Ascending aorta (tissue), 2 donors: Measurements from ENCODE around the gene NOTCH1. TPM values are rescaled to one million over a fixed set of nuclear protein-coding genes. Genes with fewer than 3 reads are reported as not detected.

Experiments
- DNase-seq, 2 donors: peaks; one replicate each; pipeline ENCODE4 v3.0.0-alpha.2; 2019; ENCODE audit warnings: low spot score in 2 of 2
- H3K27ac ChIP-seq, 2 donors: fragments of 200-600 bp; sonication (generic); one replicate each; pipeline ENCODE4 v1.5.1; 2016 to 2017; ENCODE audit warnings: mild to moderate bottlenecking in 1 of 2
- H3K27me3 ChIP-seq: fragments of 200-600 bp; sonication (generic); one replicate; pipeline ENCODE4 v1.5.1; 2017
- H3K36me3 ChIP-seq, 2 donors: fragments of 200-600 bp; sonication (generic); one replicate each; pipeline ENCODE4 v1.5.1; 2016
- H3K4me1 ChIP-seq, 2 donors: fragments of 200-600 bp; sonication (generic); one replicate each; pipeline ENCODE4 v1.5.1; 2016 to 2017; ENCODE audit warnings: mild to moderate bottlenecking in 1 of 2
- H3K4me3 ChIP-seq, 2 donors: fragments of 200-600 bp; sonication (generic); one replicate each; pipeline ENCODE4 v1.5.1; 2016 to 2017; ENCODE audit warnings: mild to moderate bottlenecking in 1 of 2
- H3K9me3 ChIP-seq, 2 donors: fragments of 200-600 bp; sonication (generic); one replicate each; pipeline ENCODE4 v1.5.1; 2016
- intact Hi-C: fragments of 100-400 bp; cut with DNase I; formaldehyde crosslinking; loops from one replicate; pipeline ENCODE4 v1.15.1; 2023
- total RNA-seq: library from RNA; depleted of rRNA; stranded (reverse); fragments of >200 nt; gene quantifications from one replicate; pipeline ENCODE4 v1.1.0, GENCODE V29; 2016
- TF ChIP-seq, protein P1 (sequence below), 3 experiments: fragments of 200-600 bp in 2 of 3; fragments of 450-650 bp in 1 of 3; sonication (generic) in 2 of 3; IDR thresholded peaks; one replicate each; pipeline ENCODE4 v1.5.1; 2016 to 2019; ENCODE audit warnings: antibody characterized with exemption in 3 of 3, mild to moderate bottlenecking in 1 of 3, moderate library complexity in 1 of 3

Gene NOTCH1
- total RNA-seq, 1 donor from 2014 or later: 120 TPM

DNA sequence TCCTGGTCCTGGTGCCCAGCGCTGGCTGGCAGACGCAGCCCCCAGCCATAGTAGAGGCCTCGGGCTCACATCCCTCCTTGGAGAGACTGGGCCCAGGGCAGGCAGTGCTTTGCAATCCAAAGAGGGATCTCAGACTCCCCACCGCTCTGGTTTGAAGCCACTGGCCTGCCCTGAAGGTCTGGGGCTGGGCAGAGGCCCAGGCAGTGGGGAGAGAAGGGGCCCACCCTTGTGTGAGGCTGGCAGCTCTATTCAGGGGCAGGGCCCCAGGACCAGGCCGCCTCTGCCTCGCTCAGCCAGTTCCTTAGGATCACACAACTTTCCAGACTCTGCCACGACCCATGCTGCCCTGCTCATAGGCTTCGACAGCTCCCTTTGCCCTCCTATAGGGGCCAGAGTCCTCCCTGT is 52.3 kb downstream of the NOTCH1 start:
- Histone ChIP-seq H3K4me1 (peaks cover 0 to 3% of the 10 kb centered on the region in 2 donors), H3K9me3 (no peaks in the 10 kb centered on the region), H3K27ac (no peak overlapping the region), H3K36me3 (peaks cover 36 to 39% of the 10 kb centered on the region in 2 donors), H3K4me3 (no peak overlapping the region), H3K27me3 (no peaks in the 10 kb centered on the region)
- TF ChIP-seq, protein P1, sequence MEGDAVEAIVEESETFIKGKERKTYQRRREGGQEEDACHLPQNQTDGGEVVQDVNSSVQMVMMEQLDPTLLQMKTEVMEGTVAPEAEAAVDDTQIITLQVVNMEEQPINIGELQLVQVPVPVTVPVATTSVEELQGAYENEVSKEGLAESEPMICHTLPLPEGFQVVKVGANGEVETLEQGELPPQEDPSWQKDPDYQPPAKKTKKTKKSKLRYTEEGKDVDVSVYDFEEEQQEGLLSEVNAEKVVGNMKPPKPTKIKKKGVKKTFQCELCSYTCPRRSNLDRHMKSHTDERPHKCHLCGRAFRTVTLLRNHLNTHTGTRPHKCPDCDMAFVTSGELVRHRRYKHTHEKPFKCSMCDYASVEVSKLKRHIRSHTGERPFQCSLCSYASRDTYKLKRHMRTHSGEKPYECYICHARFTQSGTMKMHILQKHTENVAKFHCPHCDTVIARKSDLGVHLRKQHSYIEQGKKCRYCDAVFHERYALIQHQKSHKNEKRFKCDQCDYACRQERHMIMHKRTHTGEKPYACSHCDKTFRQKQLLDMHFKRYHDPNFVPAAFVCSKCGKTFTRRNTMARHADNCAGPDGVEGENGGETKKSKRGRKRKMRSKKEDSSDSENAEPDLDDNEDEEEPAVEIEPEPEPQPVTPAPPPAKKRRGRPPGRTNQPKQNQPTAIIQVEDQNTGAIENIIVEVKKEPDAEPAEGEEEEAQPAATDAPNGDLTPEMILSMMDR (IDR thresholded peaks at IDR 0.05): no peak
- intact Hi-C loops: no loop called here
- DNase-seq: no peak

DNA sequence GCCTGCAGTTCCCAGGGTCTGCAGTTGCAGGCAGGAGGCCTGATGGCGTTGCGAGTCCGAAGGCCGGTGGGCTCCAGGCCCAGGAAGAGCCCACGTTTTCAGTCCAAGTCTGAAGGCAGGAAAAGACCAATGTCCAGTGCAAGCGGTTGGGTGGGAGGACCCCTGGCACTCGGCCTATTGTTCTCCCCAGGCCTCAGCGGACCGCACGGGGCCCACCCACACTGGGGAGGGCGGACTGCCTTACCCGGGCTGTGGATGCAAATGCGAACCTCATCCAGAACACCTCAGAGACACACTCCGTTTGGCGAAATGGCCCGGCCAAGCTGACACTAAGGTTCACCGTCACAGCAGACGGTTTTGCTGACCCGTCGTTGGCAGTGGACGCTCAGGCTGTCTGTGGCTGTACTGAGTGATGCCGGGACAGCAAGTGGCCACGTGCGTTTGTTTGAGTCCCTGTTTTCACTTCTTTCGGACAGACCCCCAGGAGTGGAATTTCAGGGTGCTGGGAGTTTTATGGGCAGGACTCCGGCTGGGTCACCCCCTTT is 52.8 kb downstream of the NOTCH1 start:
- Histone ChIP-seq H3K27me3 (no peaks in the 10 kb centered on the region), H3K27ac (no peak overlapping the region), H3K9me3 (no peaks in the 10 kb centered on the region), H3K4me3 (no peak overlapping the region), H3K36me3 (peaks cover 33 to 34% of the 10 kb centered on the region in 2 donors), H3K4me1 (peaks cover 0 to 8% of the 10 kb centered on the region in 2 donors)
- TF ChIP-seq, protein P1 (IDR thresholded peaks at IDR 0.05): no peak
- intact Hi-C loops: no loop called here
- DNase-seq: no peak

DNA sequence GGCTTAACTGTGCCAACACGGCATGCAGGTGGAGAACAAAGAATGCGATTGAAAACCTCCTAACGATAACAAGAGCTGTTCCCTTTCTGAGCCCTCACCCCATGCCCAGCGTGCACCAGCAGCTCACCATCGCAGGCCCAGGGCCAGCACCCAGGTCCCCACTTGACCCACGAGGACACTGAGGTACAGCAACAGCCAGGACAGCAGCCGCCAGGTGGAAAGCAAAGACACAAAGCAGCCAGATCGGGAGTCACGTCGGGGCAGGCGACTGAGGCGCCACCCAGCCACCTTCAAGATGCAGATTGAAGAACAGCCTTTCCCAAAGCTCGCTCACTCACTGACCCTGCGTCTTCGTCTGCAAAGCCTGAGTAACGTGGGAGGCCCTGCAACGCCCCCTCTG is 56.1 kb downstream of the NOTCH1 start:
- Histone ChIP-seq H3K9me3 (no peaks in the 10 kb centered on the region), H3K4me3 (no peak overlapping the region), H3K36me3 (peaks cover under 1 to 1% of the 10 kb centered on the region in 2 donors), H3K27me3 (no peaks in the 10 kb centered on the region), H3K27ac (no peak overlapping the region), H3K4me1 (peaks cover 0 to 8% of the 10 kb centered on the region in 2 donors)
- TF ChIP-seq, protein P1 (IDR thresholded peaks at IDR 0.05): no peak
- DNase-seq: no peak
- intact Hi-C loops: no loop called here

DNA sequence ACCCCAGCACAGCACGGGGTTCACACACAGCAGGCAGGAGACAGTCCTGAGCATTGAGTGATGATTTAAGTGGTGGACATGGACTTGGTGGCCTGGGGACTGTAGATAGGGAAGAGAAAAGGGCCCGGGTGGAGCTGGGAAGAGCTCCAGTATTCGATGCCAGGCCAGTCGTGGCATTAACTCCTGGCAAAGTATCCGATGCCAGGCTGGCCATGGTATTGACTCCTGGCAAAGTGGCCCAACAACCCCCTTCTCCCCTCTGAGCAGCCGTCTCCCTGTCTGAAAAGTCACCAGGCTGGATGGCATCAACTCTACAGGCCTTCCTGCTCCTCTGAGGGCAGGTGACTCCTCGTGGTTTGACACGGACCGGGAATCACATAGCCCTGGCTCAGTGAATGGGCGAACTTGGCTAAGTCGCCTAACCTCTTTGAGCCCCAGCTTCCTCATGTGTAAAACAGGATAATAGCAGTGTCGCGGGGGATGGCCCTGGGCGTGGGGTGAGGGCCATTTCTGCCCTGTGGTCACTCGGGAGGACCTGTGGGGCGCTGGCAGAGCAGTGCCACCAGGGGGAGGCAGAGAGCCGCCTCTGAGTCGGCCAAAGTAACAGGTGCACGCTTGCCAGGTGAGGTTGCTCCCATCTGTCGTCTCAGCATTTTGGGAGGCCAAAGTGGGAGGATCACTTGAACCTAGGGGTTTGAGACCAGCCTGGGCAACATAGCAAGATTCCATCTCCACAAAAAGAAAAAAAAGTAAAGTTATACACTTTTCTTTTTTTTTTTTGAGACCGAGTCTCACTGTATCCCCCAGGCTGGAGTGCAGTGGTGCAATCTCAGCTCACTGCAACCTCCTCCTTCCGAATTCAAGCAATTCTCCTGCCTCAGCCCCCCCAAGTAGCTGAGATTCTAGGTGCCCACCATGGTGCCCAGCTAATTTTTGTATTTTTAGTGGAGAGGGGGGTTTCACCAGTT is 57.3 kb downstream of the NOTCH1 start:
- TF ChIP-seq, protein P1 (IDR thresholded peaks at IDR 0.05): peak; percentile 93 to 98 (median 97)
- no peak overlapping the region for H3K27ac ChIP-seq
- intact Hi-C loops: loop anchor here (1.0 kb wide), 1 partner anchor 143 kb away; no protein-coding TSS in a partner anchor
- no peaks in the 10 kb centered on the region for H3K9me3 ChIP-seq
- H3K4me1 ChIP-seq: peaks cover 7 to 12% of the 10 kb centered on the region in 2 donors
- no peak overlapping the region for H3K4me3 ChIP-seq
- H3K27me3 ChIP-seq: no peaks in the 10 kb centered on the region
- H3K36me3 ChIP-seq: no peaks in the 10 kb centered on the region
- peak in 1 of 2 donors; percentile 86 for DNase-seq

DNA sequence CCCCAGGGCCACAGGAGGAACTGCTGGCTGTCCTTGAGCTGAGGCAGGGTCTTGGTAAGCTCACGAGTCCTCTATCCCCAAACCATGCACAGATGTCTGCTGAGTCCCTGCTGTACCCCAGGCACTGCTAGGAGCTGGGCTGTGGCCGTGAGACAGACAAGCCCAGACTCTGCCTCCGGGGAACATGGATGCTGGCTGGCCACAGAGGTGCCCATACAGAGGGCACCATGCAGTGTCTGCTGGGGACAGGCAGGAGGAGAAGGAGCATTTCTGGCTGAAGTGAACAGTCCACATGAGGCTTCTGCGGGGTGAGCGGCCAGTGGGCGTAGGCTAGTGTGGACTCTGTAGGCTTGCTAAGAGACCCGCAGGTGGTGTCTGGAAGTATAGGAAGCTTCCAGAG is 58.2 kb downstream of the NOTCH1 start:
- no peak overlapping the region for H3K27ac ChIP-seq
- peaks cover 7 to 12% of the 10 kb centered on the region in 2 donors for H3K4me1 ChIP-seq
- H3K9me3 ChIP-seq: no peaks in the 10 kb centered on the region
- intact Hi-C loops: loop anchor here (1.0 kb wide), 1 partner anchor 144 kb away; no protein-coding TSS in a partner anchor
- TF ChIP-seq, protein P1 (IDR thresholded peaks at IDR 0.05): no peak
- no peaks in the 10 kb centered on the region for H3K27me3 ChIP-seq
- DNase-seq: no peak
- no peak overlapping the region for H3K4me3 ChIP-seq
- no peaks in the 10 kb centered on the region for H3K36me3 ChIP-seq
